ENCODE measurements around the gene THSD4.

Gene THSD4

DNA sequence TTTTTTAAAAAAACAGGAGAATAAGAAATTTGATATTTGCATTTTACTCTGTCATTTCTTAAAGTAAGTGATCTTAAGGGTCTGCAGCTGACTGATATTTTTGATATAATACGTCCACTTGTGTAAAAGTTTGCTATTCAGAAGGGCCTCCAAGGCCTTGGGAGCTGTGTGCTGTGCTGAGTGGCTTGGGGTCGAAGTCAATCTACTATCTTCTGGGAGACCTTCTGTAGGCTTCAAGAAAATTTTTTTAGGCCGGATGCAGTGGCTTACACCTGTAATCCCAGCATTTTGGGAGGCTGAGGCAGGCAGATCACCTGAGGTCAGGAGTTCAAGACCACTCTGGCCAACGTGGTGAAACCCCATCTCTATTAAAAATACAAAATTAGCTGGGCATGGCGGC lies 26.3 kb downstream of the THSD4 start:
- TF ChIP-seq, protein P1, sequence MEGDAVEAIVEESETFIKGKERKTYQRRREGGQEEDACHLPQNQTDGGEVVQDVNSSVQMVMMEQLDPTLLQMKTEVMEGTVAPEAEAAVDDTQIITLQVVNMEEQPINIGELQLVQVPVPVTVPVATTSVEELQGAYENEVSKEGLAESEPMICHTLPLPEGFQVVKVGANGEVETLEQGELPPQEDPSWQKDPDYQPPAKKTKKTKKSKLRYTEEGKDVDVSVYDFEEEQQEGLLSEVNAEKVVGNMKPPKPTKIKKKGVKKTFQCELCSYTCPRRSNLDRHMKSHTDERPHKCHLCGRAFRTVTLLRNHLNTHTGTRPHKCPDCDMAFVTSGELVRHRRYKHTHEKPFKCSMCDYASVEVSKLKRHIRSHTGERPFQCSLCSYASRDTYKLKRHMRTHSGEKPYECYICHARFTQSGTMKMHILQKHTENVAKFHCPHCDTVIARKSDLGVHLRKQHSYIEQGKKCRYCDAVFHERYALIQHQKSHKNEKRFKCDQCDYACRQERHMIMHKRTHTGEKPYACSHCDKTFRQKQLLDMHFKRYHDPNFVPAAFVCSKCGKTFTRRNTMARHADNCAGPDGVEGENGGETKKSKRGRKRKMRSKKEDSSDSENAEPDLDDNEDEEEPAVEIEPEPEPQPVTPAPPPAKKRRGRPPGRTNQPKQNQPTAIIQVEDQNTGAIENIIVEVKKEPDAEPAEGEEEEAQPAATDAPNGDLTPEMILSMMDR (conservative IDR thresholded peaks at IDR 0.05; ENCODE audit: control insufficient read depth, insufficient read depth, low read depth, low read length): no peak

DNA sequence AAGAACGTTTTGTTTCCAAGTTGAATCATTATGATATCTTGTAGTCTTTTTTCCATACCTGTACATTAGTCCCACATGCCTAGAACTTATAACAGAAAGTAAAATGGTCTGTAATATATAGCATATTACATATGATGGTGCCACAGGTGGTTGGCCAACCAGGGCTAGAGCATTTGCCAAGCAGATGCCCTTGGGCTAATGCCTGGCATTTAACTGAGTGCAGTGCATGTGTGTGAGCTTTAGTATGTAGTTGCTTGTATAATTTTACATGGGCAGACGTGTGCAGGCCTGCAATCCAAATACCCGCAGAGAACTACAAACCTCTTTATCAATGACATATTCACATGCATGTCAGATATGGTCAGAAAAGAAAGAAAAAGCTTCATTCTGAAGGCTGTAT lies 27.5 kb downstream of the THSD4 start:
- TF ChIP-seq, protein P1 (conservative IDR thresholded peaks at IDR 0.05; ENCODE audit: control insufficient read depth, insufficient read depth, low read depth, low read length): no peak
- no peak for DNase-seq (ENCODE audit: low read depth)
- H3K4me3 ChIP-seq (ENCODE audit: control insufficient read depth, low read depth, low read length): no peak overlapping the region

More for the DNA sequence above, 26.3 kb downstream of the THSD4 start:
- no peak overlapping the region for H3K4me3 ChIP-seq (ENCODE audit: control insufficient read depth, low read depth, low read length)
- no peak for DNase-seq (ENCODE audit: low read depth)

DNA sequence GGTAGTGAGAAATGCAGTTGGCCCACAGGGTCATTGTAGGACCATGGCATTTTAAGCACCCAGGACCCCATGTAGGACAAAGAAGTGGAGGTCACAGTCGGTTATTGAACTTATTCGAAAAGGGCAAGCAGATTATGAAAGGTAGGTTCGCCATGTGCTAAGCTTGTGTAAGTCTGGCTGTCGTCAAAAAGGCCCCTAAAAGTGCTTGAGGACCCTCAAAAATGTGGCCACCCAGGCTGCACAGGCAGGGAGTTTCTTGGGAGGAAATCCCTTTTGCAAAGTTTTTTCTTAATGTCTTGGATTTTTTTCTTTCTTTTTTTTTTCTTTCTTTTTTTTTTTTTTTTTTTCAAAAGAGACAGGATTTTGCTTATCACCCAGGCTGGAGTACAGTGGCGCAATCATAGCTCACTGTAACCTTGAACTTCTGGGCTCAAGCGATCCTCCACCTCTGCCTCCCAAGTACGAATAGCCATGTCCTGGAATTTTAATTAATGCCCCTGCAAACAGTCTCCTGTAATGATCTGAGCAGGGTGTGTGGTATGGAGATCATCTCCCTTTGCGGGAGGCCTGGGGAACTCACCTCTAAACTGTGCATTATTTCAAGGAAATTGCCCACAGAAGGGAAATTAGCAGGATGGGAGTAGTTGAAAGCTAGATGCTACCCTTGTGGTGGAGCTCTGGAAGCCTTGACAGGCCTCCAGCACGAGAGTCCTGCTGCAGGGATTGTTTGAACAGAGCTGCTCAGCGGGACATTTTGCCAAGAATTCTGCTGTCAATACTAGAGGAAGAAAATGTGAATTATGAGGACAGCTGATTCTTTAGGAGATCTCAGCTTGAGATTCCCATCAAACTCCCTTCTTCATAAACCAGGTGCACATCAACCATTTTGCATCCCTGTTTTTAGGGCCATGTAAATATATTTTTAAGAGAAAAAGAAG lies 28.4 kb downstream of the THSD4 start:
- H3K4me3 ChIP-seq (ENCODE audit: control insufficient read depth, low read depth, low read length): no peak overlapping the region
- DNase-seq (ENCODE audit: low read depth): no peak
- TF ChIP-seq, protein P1 (conservative IDR thresholded peaks at IDR 0.05; ENCODE audit: control insufficient read depth, insufficient read depth, low read depth, low read length): no peak

DNA sequence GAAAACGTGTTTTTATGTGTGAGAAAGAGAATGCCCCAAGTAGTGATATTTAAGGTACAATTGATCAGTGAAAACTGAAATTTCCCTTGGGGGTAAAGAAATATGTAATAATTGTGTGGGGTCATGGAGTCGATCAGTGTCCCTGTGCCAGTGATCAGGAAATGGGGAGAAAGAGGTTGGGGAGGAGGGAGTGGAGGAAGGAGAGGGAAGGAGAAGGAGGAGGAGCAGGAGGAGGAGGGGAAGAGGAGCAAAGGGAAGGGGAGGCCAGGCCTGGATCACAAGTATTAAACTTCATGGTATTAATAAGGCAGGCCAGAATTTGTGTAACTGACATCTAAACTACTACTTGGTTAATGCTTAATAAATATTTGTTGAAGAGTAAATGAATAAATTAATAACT lies 30.4 kb downstream of the THSD4 start:
- TF ChIP-seq, protein P1 (conservative IDR thresholded peaks at IDR 0.05; ENCODE audit: control insufficient read depth, insufficient read depth, low read depth, low read length): no peak
- H3K4me3 ChIP-seq (ENCODE audit: control insufficient read depth, low read depth, low read length): no peak overlapping the region
- DNase-seq (ENCODE audit: low read depth): no peak

DNA sequence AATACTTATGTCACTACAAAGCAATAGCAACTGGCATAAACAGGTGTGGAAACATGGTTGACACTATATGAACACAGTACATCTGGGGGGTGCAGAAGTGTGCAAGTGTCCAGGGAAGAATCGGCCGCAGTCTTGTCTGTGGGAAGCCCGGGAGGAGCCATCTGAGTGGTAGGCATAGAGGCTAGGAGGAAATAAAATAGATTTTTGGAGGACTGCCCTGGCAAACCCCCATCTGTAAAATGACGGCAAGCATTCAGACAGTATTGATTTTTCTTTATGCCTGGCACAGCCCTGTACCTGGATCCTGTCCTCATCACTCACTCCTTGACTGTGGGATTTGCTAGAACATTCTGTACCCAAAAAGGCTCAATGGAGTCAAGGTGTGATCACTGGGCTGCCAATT lies 31.3 kb downstream of the THSD4 start:
- TF ChIP-seq, protein P1 (conservative IDR thresholded peaks at IDR 0.05; ENCODE audit: control insufficient read depth, insufficient read depth, low read depth, low read length): no peak
- DNase-seq (ENCODE audit: low read depth): no peak
- H3K4me3 ChIP-seq (ENCODE audit: control insufficient read depth, low read depth, low read length): no peak overlapping the region

DNA sequence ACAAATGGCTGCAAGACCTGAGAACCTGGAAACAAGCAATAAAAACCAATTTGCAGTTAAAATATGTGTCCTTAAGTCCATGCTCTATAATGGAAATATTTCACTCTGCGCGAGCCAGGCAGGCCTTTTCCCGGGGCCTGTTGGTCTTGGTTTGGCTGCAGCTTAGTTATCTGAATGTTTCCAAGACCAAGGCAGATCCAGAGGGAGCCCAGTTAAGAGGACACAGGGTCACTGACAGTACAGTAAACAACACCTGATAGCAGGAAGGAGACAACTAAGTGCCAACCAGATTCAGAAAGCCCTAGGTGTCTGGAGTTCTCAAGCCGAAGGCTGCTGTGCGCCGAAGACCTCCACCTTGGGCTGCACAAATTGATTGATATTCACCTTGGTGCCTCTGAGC lies 32.8 kb downstream of the THSD4 start:
- DNase-seq (ENCODE audit: low read depth): no peak
- H3K4me3 ChIP-seq (ENCODE audit: control insufficient read depth, low read depth, low read length): no peak overlapping the region
- TF ChIP-seq, protein P1 (conservative IDR thresholded peaks at IDR 0.05; ENCODE audit: control insufficient read depth, insufficient read depth, low read depth, low read length): no peak
